Occipital lobe (tissue), 2 donors: Measurements from ENCODE around the gene MORN1. TPM values are rescaled to one million over a fixed set of nuclear protein-coding genes. Genes with fewer than 3 reads are reported as not detected.

Experiments
- DNase-seq: peaks from one replicate; lab custom pipeline; 2025; lab: John Stamatoyannopoulos, UW
- total RNA-seq: library from RNA; depleted of rRNA; stranded (reverse); fragments of >200 nt; gene quantifications from one replicate; pipeline ENCODE4 v1.2.3, GENCODE V29; 2014

Gene MORN1
- total RNA-seq, 1 donor from 2014 or later, result 13.1 TPM

DNA sequence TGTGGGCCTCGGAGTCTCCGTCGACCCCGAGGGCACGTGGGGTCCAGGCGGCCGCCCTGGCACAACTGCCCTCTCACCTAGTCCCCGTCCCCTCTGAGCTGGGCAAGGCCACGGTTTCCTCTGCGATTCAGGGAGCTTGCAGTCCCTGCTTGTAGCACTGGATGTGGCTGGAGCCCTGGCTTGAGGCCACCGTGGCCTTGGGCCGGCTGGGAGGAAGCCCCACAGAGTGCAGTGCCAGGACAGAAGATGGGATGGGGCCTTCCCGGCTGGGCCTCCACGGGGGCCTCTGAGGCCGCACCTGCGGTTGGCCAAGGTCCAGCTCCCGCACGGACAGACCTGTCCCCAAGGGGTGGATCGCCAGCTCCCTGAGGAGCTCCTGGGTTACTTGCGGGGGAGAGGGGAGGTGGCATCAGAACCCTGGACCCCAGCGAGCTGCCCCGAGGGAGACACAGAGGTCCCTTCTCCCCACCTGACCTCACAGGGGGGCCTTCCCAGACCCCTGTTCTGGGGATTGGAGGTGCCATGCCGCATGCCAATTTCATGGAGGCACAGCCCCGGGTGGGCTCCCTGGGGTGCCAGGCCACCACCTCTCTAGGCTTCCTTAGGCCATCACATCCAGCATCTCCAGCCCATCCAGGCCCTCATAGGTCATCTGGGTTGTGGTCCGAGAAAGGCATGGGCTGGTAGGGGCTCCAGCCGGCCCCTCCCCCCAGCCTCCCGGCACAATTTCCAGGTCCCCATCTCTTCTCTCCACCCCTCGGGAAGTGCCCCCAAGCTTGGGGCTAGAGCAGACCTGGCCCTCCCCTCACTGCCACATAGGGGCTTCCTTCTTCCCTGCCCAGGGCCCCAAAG lies 80.8 kb downstream of the MORN1 start:
- DNase-seq, result no peak

DNA sequence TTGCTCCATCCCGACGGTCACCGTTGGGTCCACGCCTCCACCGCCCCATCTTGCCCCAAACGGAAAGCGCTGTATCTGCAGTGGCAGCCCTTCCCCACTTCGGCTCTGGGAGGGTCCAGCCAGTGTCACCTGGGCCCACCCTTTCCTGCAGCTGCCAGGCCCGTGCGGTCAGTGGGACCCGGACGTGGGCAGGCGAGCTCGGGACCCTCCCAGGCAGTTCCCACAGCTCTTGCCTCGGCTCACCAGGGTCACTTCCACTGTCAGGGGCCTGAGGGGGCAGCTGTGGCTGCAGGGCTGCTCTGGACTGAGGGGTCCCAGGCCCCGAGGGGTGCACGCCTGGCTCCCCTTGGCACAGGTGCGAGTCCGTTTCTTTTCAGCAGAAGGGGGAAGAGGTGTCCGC lies 82.5 kb downstream of the MORN1 start:
- DNase-seq, result no peak

DNA sequence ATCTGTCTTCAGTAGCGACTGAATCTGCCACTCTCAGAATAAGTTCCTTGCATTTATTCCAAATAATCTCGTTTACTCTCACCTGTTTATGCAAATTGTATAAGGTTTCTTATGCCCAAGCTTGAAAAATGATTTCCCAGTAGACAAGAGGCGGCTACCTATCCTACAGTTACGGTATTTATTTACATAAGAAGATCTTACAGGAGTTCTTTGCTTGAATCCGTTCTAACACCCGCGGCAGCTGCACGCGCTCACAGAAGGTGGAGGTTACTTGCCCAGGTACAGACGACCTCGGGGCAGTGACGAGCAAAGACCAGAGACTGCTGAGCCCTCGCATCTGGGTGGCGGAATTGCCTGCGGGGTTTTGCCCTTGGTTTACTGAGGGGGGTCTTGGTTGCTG lies 83.4 kb downstream of the MORN1 start:
- DNase-seq, result no peak

- DNase-seq, result no peak
These were observed 84.2 kb downstream of the MORN1 start for GRCh38 chr1:2307064-2307605.

DNA sequence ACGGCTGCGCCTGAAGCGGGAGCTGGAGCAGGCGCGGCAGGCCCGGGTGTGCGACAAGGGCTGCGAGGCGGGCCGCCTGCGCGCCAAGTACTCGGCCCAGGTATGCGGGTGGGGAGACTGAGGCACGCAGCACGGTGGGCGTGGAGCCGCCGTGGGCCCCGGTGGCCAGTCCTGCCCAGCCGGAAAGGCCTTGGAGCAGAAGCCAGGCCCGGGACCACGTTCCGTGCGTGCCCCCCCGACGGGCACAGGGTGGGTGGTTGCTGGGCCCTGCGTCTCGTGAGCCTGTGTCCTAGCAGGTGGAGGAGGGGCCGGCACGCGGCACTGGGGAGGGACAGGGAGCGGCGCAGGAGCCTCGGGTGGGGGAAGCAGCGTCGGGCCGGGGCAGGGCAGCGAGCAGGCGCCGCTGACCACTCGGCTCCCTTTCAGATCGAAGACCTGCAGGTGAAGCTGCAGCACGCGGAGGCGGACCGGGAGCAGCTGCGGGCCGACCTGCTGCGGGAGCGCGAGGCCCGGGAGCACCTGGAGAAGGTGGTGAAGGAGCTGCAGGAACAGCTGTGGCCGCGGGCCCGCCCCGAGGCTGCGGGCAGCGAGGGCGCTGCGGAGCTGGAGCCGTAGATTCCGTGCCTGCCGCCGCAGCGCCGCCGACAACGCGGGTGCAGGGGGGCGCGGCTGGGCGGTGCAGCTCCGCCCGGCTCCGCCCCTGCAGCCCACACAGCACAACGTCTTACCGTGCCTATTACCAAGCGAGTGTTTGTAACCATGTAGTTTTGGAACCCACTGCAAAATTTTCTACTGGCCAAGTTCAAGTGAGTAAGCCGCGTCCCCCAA lies 85.0 kb downstream of the MORN1 start:
- DNase-seq, result no peak

DNA sequence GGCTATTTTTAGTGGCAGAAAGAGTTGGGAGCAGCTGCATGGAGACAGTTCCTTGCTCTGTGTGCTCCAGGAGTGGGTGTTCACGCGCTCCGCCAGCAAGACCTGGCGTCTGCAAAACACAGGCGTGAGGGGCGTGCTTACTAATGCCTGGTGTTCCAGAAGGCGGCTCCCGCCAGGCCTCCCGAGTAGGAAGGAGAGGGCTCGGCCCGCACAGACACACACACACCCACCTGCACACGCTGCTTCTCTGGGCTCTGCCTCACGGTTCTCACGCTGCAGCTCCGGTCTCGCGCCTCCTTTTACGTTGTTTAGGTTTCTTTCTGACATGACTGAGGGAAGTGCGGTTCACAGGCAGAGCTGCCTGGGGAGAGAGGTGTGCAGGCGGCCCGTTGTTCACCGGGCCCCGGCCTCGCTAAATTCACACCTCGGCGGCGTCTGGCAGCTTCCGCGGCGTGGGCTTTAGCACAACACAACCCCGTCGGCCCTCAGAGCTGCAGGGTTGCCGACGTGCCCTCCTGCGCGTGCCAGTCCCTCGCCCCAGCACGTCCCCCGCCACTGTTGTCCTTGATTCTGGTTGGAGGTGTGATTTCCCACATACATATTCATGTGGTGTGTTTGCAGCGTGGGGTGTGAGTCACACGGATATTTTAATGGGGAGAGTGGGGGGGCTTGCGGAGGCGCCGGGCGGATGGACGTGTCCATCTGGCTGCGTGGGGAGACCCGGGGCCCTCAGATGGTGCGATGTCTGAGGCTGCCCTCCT lies 86.3 kb downstream of the MORN1 start:
- DNase-seq, result peak; percentile 69

- no peak for DNase-seq
These were observed 87.1 kb downstream of the MORN1 start for GRCh38 chr1:2304282-2304681.

- no peak for DNase-seq
These were observed 87.6 kb downstream of the MORN1 start for GRCh38 chr1:2303781-2304180.

DNA sequence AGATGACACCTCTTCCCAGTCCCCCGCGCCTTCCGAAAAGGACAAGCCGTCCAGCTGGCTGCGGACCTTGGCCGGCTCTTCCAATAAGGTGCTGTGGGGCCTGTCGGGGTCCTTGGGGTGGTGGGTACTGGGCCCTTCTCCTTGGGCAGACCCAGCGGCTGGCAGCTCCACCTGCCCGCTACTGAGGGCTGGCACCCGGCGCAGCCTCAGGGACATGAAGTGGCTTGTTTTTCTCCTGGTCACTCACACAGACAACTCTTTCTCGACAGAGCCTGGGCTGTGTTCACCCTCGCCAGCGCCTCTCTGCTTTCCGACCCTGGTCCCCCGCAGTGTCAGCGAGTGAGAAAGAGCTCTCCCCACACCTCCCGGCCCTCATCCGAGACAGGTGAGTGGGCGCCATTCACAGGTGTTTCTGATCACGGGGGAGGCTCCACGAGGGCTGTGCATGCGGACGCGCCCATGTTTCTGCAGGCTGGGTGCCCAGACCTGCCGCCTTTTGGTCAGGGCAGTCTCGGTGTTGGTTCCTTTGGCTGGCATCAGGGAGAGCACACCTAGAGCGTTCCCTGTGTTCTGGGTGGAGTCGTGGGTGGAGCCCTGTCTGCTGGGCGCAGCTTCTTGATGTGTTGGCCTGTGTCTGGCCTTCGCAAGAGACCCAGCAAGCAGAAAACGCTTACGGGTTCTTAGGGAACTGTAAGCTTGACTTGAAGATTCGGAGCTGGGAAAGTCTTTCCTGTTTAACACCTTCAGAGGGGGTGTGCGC lies 88.2 kb downstream of the MORN1 start:
- DNase-seq, result no peak

DNA sequence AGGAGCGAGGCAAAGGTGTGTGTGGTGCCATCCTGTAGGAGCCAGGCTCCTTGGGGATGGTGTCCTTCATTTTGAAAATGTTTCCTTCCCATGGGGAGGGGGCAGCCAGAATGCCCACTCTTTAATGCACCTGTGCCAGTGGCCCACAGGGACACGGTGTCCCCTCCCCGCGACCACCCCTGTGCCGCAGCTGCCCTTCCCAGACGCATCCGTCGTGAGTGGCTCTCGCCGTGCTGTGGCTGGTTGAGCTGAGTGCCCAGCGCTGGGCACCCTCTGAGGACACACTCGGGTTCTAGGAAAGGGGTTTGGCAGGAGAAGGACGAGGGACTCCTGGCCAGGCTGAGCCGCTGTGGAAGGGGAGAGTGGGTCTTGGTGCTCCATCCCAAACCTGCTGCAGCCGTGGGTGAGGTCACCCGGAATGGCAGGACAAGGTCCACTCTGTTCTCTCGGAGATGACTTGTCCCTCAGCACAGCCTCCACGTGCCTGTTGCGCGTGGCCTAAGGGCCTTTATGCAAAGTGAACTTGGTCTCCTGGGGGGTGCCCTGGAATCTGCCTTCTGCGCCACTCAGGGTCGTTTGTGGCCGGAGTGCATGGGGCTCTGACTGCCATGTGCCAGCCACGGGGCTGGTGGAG lies 88.9 kb downstream of the MORN1 start:
- DNase-seq, result no peak

- DNase-seq, result no peak
These were observed 89.6 kb downstream of the MORN1 start for GRCh38 chr1:2301607-2302291.

DNA sequence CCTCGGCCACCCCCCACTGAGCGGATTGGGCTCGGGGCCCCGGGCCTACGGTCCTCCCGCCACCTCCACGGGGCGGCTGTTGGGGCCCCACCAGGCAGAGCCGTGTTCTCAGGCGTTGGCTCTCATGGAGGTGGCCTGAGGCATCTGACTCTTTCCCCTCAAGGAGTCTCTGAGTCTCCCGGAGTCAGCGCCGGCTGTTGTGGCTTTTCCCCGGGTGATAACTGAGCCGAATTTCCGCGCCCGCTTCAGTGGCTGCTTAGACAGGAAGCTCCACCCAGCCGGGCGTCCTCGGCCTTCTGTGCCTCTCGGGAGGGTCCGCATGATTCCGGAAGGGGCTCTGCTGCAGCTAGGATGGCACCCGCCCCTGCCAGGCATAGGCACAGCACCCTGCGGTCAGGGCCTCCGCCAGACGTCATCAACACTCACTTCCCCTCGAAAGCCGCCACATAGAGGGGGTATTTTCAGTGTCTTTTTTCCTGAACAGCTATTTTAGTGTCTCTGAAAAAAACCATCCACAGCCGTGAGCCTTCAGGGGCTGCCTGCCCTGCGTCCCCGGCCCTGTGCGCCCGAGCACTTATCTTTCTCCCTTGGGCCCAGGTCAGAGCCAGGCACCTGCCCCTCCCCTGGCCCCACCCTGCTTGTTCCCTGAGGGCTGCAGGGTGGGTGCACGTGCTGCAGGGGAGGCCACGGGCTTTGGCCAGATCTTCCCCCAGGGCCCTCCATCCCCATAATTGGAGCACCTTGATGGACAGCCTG lies 90.3 kb downstream of the MORN1 start:
- DNase-seq, result no peak

DNA sequence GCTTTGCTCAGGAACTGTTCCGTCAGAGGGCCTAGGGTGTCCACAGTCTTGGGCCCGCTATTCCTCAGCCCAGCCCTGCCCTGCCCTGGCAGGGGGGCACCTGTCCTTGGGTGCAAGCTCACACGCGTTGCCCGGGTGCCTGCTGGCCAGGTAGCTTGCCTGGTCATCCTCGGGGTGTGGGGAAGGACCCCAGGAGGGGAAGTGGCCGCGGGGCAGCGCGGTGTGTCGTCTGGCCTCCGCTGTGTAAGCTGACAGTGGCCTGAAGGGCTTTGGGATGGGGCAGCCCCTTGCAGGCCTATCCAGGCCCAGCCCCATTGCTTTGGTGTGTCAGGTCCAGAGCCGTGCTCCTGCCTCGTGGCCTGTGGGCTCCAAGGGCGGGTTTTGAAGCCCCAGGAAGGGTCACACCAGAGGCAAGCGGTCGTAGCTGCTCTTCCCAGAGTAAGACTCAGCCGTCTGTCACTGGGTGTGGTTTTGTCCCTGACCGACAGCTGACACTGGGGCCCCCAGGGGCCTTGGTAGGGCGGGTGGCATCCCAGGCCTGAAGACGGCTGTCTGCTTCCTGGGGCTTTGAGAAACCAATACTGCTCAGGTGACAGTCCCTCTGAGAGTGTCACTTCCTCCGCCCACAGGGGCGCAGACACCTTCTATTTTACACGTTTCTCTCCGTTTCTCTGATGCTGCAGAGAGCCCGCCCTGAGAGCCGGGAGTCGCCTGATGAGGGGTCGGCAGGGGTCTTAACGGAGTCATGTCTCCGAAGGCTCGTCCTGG lies 91.2 kb downstream of the MORN1 start:
- no peak for DNase-seq

GRCh38 chr1:2299131-2299627 lies 92.2 kb downstream of the MORN1 start:
- DNase-seq, result no peak

- no peak for DNase-seq
These were observed 92.7 kb downstream of the MORN1 start for GRCh38 chr1:2298685-2299084.

DNA sequence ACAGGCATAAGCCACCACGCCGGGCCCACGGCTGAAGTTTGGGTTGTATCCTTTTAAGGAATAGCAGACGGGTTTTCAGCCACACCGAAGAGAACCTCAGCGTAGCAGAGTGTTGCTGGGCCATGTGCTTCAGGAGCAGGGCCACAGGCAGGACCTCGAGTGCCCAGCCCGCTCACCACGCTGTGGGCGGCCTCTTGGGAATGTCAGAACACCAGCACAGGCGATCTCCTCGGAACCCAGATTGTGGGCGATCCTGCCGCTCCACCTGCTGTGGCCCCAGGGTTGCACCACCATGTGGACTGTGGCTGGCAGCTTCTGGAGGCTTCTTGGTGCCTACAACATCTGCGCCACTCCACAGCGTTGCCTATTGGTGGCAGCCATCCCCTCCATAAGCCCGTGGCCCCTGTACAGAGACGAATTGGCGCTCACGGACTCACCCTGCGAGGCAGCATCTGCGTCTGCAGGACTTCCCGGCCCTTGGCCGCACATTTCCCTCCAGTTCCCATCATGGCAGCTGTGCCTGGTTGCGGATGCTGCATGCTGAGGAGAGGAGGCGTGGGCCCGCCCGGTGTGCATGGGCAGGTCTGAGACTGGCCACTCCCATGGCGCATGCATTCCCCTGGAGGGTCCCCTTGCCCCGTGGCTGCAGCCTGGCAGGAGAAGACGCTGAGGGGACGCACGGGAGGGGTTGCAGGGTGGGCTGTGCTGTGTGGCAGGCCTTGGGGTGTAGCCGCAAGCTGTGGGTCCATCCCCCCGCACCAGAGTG lies 93.9 kb downstream of the MORN1 start:
- DNase-seq, result no peak

DNA sequence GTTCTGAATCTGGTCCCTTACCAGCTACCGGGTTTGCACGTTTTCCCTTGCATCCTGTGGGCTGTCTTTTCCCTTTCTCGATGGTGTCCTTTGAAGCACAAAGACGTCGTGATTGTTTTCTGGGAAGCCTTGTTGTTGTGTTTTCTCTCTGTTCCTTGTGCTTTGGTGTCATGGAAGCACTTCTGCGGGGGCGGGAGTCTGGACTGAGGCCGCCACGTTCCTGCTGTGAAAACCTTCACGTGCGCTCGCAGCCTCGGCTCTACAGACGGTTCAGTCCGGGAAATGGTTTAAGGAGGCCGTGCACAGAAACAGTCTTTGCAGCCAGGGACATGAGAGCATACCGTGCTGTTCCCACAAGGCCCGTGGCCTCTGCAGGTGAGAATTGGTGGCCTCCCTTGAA lies 94.7 kb downstream of the MORN1 start:
- no peak for DNase-seq
